Lung (tissue), 12 donors: ENCODE measurements around the gene ONECUT3. TPM values are rescaled to one million over a fixed set of nuclear protein-coding genes. Genes with fewer than 3 reads are reported as not detected.

Experiments used
- ATAC-seq: fragments of 200-7000 bp; cut with Tn5 transposase; one replicate; pipeline ENCODE4 v1.9.1; 2020; ENCODE audit warnings: moderate number of reproducible peaks; ENCODE audit not compliant: insufficient read depth, low FRiP score
- DNase-seq, 3 donors: peaks; one replicate each; pipeline ENCODE4 v3.0.0-alpha.2; 2013 to 2017
- H3K27ac ChIP-seq, 2 donors: one replicate each; pipeline ENCODE4 v1.5.1; 2013; ENCODE audit warnings: mild to moderate bottlenecking in 2 of 2, moderate library complexity in 2 of 2, control low read depth in 1 of 2, inconsistent platforms in 1 of 2, low read depth in 1 of 2, low read length in 1 of 2
- H3K27me3 ChIP-seq, 3 donors: one replicate each; pipeline ENCODE4 v1.5.1; 2013; ENCODE audit warnings: low read length in 2 of 3; ENCODE audit not compliant: control insufficient read depth in 3 of 3, insufficient read depth in 3 of 3
- H3K36me3 ChIP-seq, 4 donors: one replicate each; pipeline ENCODE4 v1.5.1; 2013; ENCODE audit warnings: low read length in 4 of 4, mild to moderate bottlenecking in 1 of 4, moderate library complexity in 1 of 4; ENCODE audit not compliant: control insufficient read depth in 4 of 4, insufficient read depth in 4 of 4
- H3K4me1 ChIP-seq, 5 donors: one replicate each; pipeline ENCODE4 v1.5.1; 2013; ENCODE audit warnings: low read length in 5 of 5, mild to moderate bottlenecking in 2 of 5, moderate library complexity in 1 of 5; ENCODE audit not compliant: control insufficient read depth in 5 of 5, insufficient read depth in 5 of 5
- H3K4me3 ChIP-seq: one replicate; pipeline ENCODE4 v1.5.1; 2013; ENCODE audit warnings: mild to moderate bottlenecking, control low read depth, moderate library complexity
- H3K9ac ChIP-seq, 2 donors: one replicate each; pipeline ENCODE4 v1.5.1; 2013; ENCODE audit warnings: low read length in 2 of 2, control low read depth in 1 of 2; ENCODE audit not compliant: insufficient read depth in 1 of 2
- H3K9me3 ChIP-seq, 4 donors: one replicate each; pipeline ENCODE4 v1.5.1; 2013; ENCODE audit warnings: low read length in 3 of 4, mild to moderate bottlenecking in 1 of 4, moderate library complexity in 1 of 4; ENCODE audit not compliant: control insufficient read depth in 4 of 4, insufficient read depth in 3 of 4
- CTCF ChIP-seq: IDR thresholded peaks from 2 replicates; pipeline ENCODE4 v1.5.1; 2012; ENCODE audit warnings: mild to moderate bottlenecking; ENCODE audit errors: control extremely low read depth, extremely low read depth
- WGBS, 2 donors: extraction: QIAGEN DNeasy Blood & Tissue Kit; methylation state at CpG; one replicate each; pipeline ENCODE4 v1.1.7; 2013; 5-methylcytosine and 5-hydroxymethylcytosine counted together
- polyA plus RNA-seq, 2 donors: library from polyadenylated mRNA; stranded (reverse); fragments of 200-250 nt; gene quantifications; one replicate each; pipeline ENCODE4 v1.2.1, GENCODE V29; 2013
- total RNA-seq, 2 donors: library from RNA; depleted of rRNA in 1 of 2; stranded (reverse); fragments of >200 nt in 1 of 2; gene quantifications; one replicate each; pipeline ENCODE4 v1.2.1, GENCODE V29; 2014 to 2021
- donor health status: control.
- donor health status: control.
- donor health status: Bipolar disorder and iron deficiency.
- donor health status: healthy.
- donor health status: DM: yes; HTN: yes; CAD: no.

Gene ONECUT3
- total and polyA plus RNA-seq, 4 donors, result not detected

- ATAC-seq (no peak), DNase-seq (no peak)
- TF ChIP-seq CTCF, result no peak
- Histone ChIP-seq H3K27me3 (peaks cover 4 to 28% (median 8%) of the 10 kb centered on the region in 3 donors), H3K4me1 (no peaks in the 10 kb centered on the region), H3K36me3 (no peaks in the 10 kb centered on the region), H3K27ac (no peak overlapping the region), H3K9me3 (peaks cover 0 to 8% (median 0%) of the 10 kb centered on the region in 4 donors), H3K9ac (no peak overlapping the region), H3K4me3 (no peak overlapping the region)
- 90 to 93% methylated on average over 11 of the region's 11 CpGs for WGBS, 2 donors
Observed at GRCh38 chr19:1739960-1740629, 13.2 kb upstream of the ONECUT3 start.

GRCh38 chr19:1742989-1743696 is 10.2 kb upstream of the ONECUT3 start:
- no peak overlapping the region for H3K27ac ChIP-seq
- no peaks in the 10 kb centered on the region for H3K36me3 ChIP-seq
- 82 to 85% methylated on average over 34 of the region's 34 CpGs for WGBS, 2 donors
- H3K4me1 ChIP-seq, result peaks cover 0 to 3% (median 0%) of the 10 kb centered on the region in 5 donors
- H3K27me3 ChIP-seq, result peaks cover 8 to 40% (median 22%) of the 10 kb centered on the region in 3 donors
- DNase-seq (no peak), ATAC-seq (no peak)
- TF ChIP-seq CTCF, result no peak
- H3K4me3 ChIP-seq, result no peak overlapping the region
- H3K9ac ChIP-seq, result no peak overlapping the region
- H3K9me3 ChIP-seq, result peaks cover 0 to 10% (median 0%) of the 10 kb centered on the region in 4 donors

GRCh38 chr19:1744133-1744665 is 9.1 kb upstream of the ONECUT3 start:
- Histone ChIP-seq H3K27me3 (peaks cover 12 to 47% (median 22%) of the 10 kb centered on the region in 3 donors), H3K4me3 (no peak overlapping the region), H3K4me1 (peaks cover 0 to 12% (median 0%) of the 10 kb centered on the region in 5 donors), H3K36me3 (no peaks in the 10 kb centered on the region), H3K27ac (no peak overlapping the region), H3K9ac (no peak overlapping the region), H3K9me3 (peaks cover 0 to 10% (median 0%) of the 10 kb centered on the region in 4 donors)
- ATAC-seq (no peak), DNase-seq (no peak)
- 61 to 71% methylated on average over 9 to 10 of the region's 10 CpGs for WGBS, 2 donors
- no peak for TF ChIP-seq CTCF
